Dedifferentiated amniotic fluid mesenchymal stem cell (primary cell): Measurements from ENCODE around the gene BTRC.

Experiments used
- DNase-seq: peaks from one replicate; pipeline ENCODE4 v3.0.0-alpha.2; 2016; ENCODE audit errors: extremely low spot score

Gene BTRC

DNA sequence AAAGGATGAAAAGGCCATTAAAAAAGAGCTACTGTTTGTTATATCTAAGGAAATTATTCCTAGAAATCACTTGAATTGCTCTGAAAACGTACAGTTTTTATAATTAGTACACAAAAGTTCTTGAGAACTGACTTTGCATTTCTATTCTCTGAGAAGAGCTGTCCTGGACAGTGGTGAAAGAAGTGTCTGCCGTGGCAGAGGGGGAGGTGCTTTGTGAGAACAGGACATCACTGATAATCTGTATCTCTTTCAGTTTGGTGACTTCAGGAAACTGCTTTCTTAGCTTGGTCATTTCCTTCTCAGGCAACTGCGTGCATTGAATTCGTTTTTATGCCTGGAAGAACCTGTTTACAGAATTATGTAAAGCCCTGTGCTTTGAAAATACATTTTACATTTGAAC is 182.0 kb downstream of the BTRC start:
- DNase-seq: no peak

- no peak for DNase-seq
These were observed 182.8 kb downstream of the BTRC start for GRCh38 chr10:101536800-101537199.

- no peak for DNase-seq
These were observed 184.5 kb downstream of the BTRC start for GRCh38 chr10:101538446-101538845.

DNA sequence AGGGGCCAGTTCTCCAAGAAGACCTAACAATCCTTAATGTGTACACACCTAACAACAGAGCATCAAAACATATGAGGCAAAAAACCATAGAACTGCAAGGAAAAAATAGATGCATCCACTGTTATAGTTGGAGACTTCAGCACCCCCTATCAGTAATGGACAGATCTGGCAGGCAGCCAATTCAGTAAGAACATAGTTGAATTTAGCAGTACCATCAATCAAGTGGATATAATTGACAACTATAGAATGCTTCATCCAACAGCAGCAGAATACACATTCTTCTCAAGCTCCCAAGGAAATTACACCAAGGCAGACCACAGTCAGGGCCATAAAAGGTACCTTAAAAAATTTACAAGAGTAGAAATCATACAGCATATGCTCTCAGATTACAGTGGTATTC is 191.9 kb downstream of the BTRC start:
- DNase-seq: no peak

GRCh38 chr10:101550965-101551364 is 197.0 kb downstream of the BTRC start:
- DNase-seq: no peak

GRCh38 chr10:101552442-101552841 is 198.5 kb downstream of the BTRC start:
- DNase-seq: no peak

- DNase-seq: no peak
These were observed 203.6 kb downstream of the BTRC start for GRCh38 chr10:101557541-101557940.

- no peak for DNase-seq
These were observed 204.2 kb downstream of the BTRC start for GRCh38 chr10:101558204-101558603.

DNA sequence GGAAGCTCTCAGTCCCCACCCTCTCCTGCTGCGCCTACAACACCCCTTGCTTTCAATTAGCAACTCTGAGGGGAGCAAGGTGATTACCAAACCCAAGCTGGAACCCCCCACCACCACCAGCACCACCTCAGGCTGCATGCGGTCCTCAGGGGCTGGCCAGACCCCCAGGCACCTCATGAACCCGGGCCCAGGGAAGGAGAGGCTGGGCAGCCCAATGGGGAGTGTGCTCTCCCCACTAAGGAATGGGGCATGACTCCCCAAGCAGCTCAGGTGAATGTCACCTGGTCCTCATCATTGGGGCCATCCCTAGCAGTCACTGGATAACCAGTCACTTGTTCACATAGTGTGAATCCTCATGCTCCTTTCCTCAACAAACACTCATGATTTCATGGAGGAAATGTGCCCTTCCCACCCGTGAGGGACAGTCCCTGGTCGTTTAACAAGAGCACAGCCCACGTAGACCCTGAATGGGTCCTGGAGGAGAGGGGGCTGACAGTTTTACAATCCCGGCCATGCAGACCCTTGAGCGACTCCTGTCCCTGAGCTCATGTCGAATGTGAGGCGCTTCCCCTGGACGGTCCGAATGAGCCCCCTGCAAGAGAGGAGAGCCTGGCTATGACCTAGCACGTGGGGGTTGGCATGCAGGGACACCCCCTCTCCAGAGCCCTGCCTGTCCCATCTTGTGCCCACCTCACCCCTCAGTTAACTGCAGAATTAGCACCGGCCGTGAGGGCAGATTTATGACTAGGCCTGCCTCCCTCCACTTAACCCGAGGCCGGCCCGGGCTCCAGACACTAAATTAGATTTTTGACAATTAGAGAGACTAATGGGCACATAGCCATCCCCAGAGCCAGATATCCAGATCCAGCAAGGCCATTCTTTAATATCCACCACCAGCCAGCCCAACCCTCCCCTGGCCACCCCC is 205.0 kb downstream of the BTRC start:
- DNase-seq: no peak

- DNase-seq: no peak
These were observed 205.8 kb downstream of the BTRC start for GRCh38 chr10:101559596-101560297.

DNA sequence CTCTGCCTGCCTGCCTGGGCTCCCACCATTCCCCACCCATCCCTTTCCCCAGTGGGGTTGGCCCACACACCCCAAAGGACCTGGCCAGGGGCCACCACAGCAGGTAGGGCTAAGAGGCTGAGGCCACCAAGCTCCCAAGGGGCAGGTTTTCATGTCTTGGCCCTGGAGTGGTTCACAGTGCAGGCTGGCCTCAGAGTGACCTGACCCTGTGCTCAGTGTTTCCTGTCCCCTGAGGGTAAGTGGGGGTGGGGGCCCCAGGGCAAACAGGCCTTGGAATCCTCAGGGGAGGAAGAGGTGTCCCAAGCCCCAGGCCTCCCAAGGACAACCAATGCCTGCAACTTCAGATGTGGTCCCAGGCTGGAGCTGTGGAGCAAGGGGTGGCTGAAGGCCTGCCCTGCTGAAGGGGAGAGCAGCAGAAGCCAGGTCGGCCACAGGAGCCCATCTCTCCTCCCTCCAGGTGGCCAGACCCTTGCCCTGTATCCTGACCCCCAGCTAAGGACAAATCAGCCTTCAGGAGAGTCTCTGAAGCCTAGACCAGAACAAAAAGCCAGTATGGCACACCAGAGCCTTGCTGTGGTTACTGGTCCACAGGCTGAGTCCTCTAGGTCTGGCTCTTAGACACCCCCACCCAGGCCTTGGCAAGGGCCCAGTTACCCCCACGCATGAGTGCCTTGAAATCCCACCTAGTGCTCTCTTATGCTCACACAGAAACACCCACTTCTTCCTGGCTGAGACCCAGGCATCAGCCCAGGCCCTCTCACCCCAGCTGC is 206.5 kb downstream of the BTRC start:
- no peak for DNase-seq

- no peak for DNase-seq
These were observed 207.3 kb downstream of the BTRC start for GRCh38 chr10:101561068-101561915.

GRCh38 chr10:101562231-101562630 is 208.3 kb downstream of the BTRC start:
- DNase-seq: no peak

DNA sequence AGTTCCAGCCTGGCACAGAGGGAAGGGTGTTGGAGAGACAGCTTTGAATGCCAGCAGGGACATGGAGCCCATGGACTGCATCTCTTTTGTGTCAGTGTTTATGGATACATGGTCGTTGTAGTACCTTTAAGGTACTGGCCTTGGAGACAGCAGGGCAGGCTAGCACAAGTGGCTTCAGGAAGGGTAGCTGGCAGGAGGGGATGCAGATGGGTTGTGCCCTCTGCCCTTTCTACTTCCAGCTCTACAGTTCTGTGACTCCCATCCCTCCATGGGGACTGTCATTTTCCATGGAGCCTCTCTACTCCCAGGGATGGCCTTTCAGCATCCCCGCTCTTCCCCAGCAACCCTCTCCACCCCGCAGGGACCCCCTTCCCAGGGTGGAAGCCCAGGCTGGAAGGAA is 209.0 kb downstream of the BTRC start:
- DNase-seq: no peak

DNA sequence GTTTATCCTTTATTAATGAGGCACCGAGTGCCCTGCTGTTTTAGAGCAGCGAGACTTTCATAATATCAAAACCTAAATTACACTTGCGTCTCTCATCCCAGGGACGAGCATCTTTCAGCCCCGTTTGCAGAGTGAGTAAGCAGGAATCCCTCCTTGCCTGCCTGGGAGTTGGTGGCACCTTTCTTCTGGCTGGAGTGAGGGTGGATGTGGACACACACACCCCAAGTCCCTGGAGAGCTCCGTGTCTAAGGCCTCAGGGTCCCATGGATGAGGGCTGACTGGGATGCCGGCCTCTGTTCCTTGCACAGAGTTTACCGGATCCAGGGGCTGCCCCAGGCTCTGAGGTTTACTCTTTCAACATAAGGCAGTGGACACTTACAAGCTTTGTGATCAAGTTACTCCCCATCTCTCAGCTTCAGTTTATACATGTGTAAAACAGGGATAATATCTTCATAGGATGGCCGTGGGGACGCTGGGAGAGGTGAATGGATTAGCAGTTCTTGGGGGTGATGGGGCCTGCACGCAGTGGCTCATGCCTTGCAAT is 209.6 kb downstream of the BTRC start:
- DNase-seq: no peak

GRCh38 chr10:101564490-101564991 is 210.6 kb downstream of the BTRC start:
- DNase-seq: no peak

DNA sequence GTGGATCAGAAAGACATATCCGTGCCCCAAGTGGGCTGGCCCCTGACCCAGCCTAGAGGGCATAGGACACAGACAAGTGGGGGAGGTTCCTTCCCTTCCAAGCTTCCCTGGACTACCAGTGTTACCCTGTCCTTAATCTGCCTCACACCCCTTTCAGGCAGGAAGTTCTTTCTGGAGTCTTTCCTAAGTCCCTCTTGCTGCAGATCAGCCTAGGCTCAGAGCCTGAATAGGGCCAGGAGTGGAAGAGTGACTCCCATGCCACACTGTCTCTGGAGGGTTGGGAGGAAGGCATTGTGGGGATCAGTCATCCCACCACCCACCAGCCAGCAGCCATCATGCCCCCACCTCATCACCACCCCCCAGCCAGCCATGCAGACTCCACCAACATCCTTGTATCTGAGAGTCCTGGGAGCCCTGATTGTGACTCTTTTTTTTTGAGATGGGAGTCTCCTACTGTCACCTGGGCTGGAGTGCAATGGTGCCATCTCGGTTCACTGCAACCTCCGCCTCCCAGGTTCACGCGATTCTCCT is 211.5 kb downstream of the BTRC start:
- no peak for DNase-seq

GRCh38 chr10:101565936-101566332 is 212.0 kb downstream of the BTRC start:
- no peak for DNase-seq

DNA sequence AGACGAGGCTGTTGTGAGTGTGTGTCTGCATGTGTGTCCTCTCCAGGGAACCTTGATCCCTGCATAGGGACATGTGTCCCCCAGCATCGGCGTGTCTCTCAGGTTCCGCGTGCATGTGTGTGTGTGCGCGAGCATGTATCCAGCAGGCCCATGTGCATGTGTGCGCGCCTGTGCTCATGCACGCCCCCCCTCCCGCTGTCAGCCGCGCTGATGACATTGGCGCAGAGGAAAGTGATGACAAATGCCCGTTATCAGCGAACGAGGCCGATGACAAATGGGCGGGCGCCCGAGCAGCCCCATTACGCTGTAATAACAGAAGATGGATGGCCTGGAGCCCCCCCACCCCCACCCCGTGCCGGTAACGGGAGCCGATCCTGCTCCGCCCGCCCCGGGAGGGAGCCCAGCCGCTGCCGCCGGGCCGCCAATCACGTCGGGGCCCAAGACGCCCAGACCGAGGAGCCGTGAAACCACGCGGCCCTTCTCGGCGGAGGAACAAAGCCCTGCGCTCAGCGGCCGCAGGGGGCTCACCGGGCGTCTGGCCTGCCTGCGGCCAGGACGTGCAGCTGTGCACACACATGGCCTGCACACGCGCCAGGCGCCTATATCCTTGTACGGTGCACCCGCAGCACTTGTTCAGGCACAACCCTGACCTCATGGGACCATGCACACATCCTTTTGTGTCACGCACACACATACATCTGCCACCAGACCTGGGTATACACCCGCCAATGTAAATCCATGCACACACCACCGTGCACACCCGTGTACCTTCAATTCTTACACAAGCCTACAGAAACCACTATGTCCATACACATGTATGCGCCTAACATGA is 212.6 kb downstream of the BTRC start:
- no peak for DNase-seq
